GM23338 (cell line): Measurements from ENCODE around the gene CADPS2. TPM values are rescaled to one million over a fixed set of nuclear protein-coding genes. Genes with fewer than 3 reads are reported as not detected.

Experiments
- ATAC-seq: fragments of 200-7000 bp; cut with Tn5 transposase; 3 replicates; pipeline ENCODE4 v1.9.1; 2020
- DNase-seq: peaks from one replicate; pipeline ENCODE4 v3.0.0-alpha.2; 2015; ENCODE audit warnings: low spot score
- H2AFZ ChIP-seq: fragments of 200-600 bp; sonication (generic); 2 replicates; pipeline ENCODE4 v1.8.0; 2016; ENCODE audit warnings: antibody characterized with exemption, mild to moderate bottlenecking, moderate library complexity
- H3F3A ChIP-seq: fragments of 200-600 bp; sonication (generic); replicated peaks from 2 replicates; pipeline ENCODE4 v1.8.0; 2017; ENCODE audit warnings: antibody characterized with exemption, mixed run types, low read depth
- H3K27ac ChIP-seq: fragments of 200-600 bp; sonication (generic); 2 replicates; pipeline ENCODE4 v1.6.1; 2016; ENCODE audit warnings: low read depth
- H3K27me3 ChIP-seq: fragments of 200-600 bp; sonication (generic); 2 replicates; pipeline ENCODE4 v1.8.0; 2016; ENCODE audit warnings: mild to moderate bottlenecking, mixed run types, moderate library complexity; ENCODE audit not compliant: insufficient read depth
- H3K36me3 ChIP-seq: fragments of 200-600 bp; sonication (generic); 2 replicates; pipeline ENCODE4 v1.8.0; 2016; ENCODE audit warnings: mild to moderate bottlenecking; ENCODE audit not compliant: insufficient read depth
- H3K4me1 ChIP-seq: fragments of 200-600 bp; sonication (generic); 2 replicates; pipeline ENCODE4 v1.8.0; 2016; ENCODE audit warnings: mild to moderate bottlenecking, moderate library complexity; ENCODE audit not compliant: insufficient read depth
- H3K4me2 ChIP-seq: fragments of 200-600 bp; sonication (generic); 2 replicates; pipeline ENCODE4 v1.7.1; 2017; ENCODE audit warnings: mixed run types
- H3K4me3 ChIP-seq: fragments of 200-600 bp; sonication (generic); 2 replicates; pipeline ENCODE4 v1.6.1; 2016; ENCODE audit warnings: mixed run types
- H3K79me2 ChIP-seq: fragments of 200-600 bp; sonication (generic); replicated peaks from 2 replicates; pipeline ENCODE4 v1.8.0; 2017; ENCODE audit warnings: mild to moderate bottlenecking; ENCODE audit not compliant: insufficient read depth
- H3K9me2 ChIP-seq: fragments of 200-600 bp; sonication (generic); 2 replicates; pipeline ENCODE4 v1.8.0; 2017; ENCODE audit not compliant: insufficient read depth
- H4K20me1 ChIP-seq: fragments of 200-600 bp; sonication (generic); replicated peaks from 2 replicates; pipeline ENCODE4 v1.8.0; 2017; ENCODE audit warnings: mild to moderate bottlenecking; ENCODE audit not compliant: insufficient read depth
- H3K27ac Mint-ChIP-seq: 2 replicates; pipeline ENCODE4 v1.8.0; 2020; ENCODE audit warnings: inconsistent platforms, mild to moderate bottlenecking, moderate library complexity, mixed read lengths
- H3K27me3 Mint-ChIP-seq: 3 replicates; pipeline ENCODE4 v1.8.0; 2022; ENCODE audit warnings: low read depth, mild to moderate bottlenecking, moderate library complexity, mixed read lengths, inconsistent platforms; ENCODE audit not compliant: insufficient read depth, poor library complexity
- H3K36me3 Mint-ChIP-seq: 3 replicates; pipeline ENCODE4 v1.8.0; 2021; ENCODE audit warnings: low read depth, mild to moderate bottlenecking, inconsistent platforms, moderate library complexity, mixed read lengths
- H3K4me1 Mint-ChIP-seq: 3 replicates; pipeline ENCODE4 v1.8.0; 2020; ENCODE audit warnings: mild to moderate bottlenecking, inconsistent platforms, mixed read lengths
- H3K4me3 Mint-ChIP-seq: 3 replicates; pipeline ENCODE4 v1.8.0; 2021; ENCODE audit warnings: moderate library complexity, mild to moderate bottlenecking, inconsistent platforms, mixed read lengths
- H3K9me3 Mint-ChIP-seq: 3 replicates; pipeline ENCODE4 v1.8.0; 2020; ENCODE audit warnings: moderate library complexity, mild to moderate bottlenecking, inconsistent platforms, mixed read lengths
- CREB1 ChIP-seq: fragments of 250-450 bp; sonication (Bioruptor Pico); IDR thresholded peaks from 2 replicates; pipeline ENCODE4 v1.5.0; 2020; ENCODE audit warnings: low read depth, mild to moderate bottlenecking, moderate library complexity
- CTCF ChIP-seq, 2 experiments: fragments of 200-600 bp in 1 of 2; sonication (generic) in 1 of 2; conservative IDR thresholded peaks; 2 replicates each; pipeline versions ENCODE4 v1.5.1 to v1.6.1; 2016 to 2017; ENCODE audit warnings: antibody characterized with exemption in 2 of 2, low read depth in 2 of 2, mild to moderate bottlenecking in 2 of 2, moderate library complexity in 1 of 2
- EZH2phosphoT487 ChIP-seq: fragments of 200-600 bp; sonication (generic); IDR thresholded peaks from one replicate; pipeline ENCODE4 v1.8.1; 2018; ENCODE audit warnings: antibody characterized with exemption; ENCODE audit not compliant: unreplicated experiment
- JUNB ChIP-seq: IDR thresholded peaks from one replicate; pipeline ENCODE4 v1.6.1; 2016; ENCODE audit warnings: antibody characterized with exemption; ENCODE audit not compliant: unreplicated experiment
- NANOG ChIP-seq: IDR thresholded peaks from 2 replicates; pipeline ENCODE4 v1.6.1; 2016; ENCODE audit warnings: antibody characterized with exemption, borderline replicate concordance
- POLR2AphosphoS5 ChIP-seq: IDR thresholded peaks from 2 replicates; pipeline ENCODE4 v1.6.1; 2016; ENCODE audit warnings: antibody characterized with exemption, low read depth
- ZNF114 ChIP-seq: fragments of 250-450 bp; sonication (Bioruptor Pico); IDR thresholded peaks from 2 replicates; pipeline ENCODE4 v1.5.0; 2020; ENCODE audit warnings: mild to moderate bottlenecking, moderate library complexity
- polyA plus RNA-seq: library from polyadenylated mRNA; unstranded; fragments of >200 nt; fragmentation: Nextera tagmentation; extraction: Ambion mirVana; gene quantifications from 2 replicates; pipeline ENCODE4 v1.2.1, GENCODE V29; 2016
- total RNA-seq: library from RNA; depleted of rRNA; stranded (reverse); fragments of >200 nt; shearing (Covaris generic); gene quantifications from 2 replicates; pipeline ENCODE4 v1.2.3, GENCODE V29; 2014
- TF ChIP-seq, protein P1 (sequence below): IDR thresholded peaks from one replicate; pipeline ENCODE4 v1.6.1; 2018; ENCODE audit warnings: antibody characterized with exemption; ENCODE audit not compliant: unreplicated experiment
- TF ChIP-seq, protein P2 (sequence below): IDR thresholded peaks from 2 replicates; pipeline ENCODE4 v1.6.1; 2016; ENCODE audit warnings: antibody characterized with exemption
- TF ChIP-seq, protein P3 (sequence below): fragments of 250-450 bp; sonication (Bioruptor Pico); IDR thresholded peaks from 2 replicates; pipeline ENCODE4 v1.5.0; 2020; ENCODE audit warnings: mild to moderate bottlenecking, moderate library complexity

Gene CADPS2
- total and polyA plus RNA-seq, 2 experiments from 2014 or later: 16.3 to 36.9 TPM

DNA sequence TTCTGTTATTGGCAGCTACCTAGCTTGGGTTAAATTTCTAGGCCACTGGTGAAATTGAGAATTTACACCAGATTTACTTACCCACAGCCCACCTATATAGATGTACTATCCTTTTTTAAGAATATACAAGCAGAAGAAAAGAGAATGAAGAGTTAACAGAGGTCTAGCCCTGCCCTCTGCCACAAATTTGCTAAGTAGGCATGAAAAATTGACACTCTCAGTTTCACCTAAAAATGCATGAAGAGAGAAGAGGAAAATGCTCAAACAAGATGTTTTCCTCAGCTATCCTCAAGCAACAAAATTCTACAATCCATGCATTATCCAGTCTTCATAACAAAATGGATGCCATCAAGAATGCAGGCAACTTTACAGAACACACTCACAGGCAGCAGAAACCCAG, 158.9 kb downstream of the CADPS2 start:
- no peaks in the 10 kb centered on the region for H3K27me3 ChIP-seq
- no peak overlapping the region for H3K4me2 ChIP-seq
- H3K4me1 ChIP-seq: peaks cover 23% of the 10 kb centered on the region
- Mint-ChIP-seq H3K4me1 (peaks cover 13% of the 10 kb centered on the region), H3K4me3 (no peak overlapping the region), H3K9me3 (peaks cover 5% of the 10 kb centered on the region; the same call in 2 of the 3 replicates), H3K27me3 (no peaks in the 10 kb centered on the region), H3K36me3 (peaks cover 5% of the 10 kb centered on the region; the same call in 1 of the 3 replicates), H3K27ac (no peak overlapping the region)
- H4K20me1 ChIP-seq: no peaks in the 10 kb centered on the region
- ATAC-seq (no peak), DNase-seq (no peak)
- H2AFZ ChIP-seq: no peak overlapping the region
- H3K79me2 ChIP-seq: peaks cover 3% of the 10 kb centered on the region; the same call in 1 of the 2 replicates
- TF ChIP-seq, protein P1, sequence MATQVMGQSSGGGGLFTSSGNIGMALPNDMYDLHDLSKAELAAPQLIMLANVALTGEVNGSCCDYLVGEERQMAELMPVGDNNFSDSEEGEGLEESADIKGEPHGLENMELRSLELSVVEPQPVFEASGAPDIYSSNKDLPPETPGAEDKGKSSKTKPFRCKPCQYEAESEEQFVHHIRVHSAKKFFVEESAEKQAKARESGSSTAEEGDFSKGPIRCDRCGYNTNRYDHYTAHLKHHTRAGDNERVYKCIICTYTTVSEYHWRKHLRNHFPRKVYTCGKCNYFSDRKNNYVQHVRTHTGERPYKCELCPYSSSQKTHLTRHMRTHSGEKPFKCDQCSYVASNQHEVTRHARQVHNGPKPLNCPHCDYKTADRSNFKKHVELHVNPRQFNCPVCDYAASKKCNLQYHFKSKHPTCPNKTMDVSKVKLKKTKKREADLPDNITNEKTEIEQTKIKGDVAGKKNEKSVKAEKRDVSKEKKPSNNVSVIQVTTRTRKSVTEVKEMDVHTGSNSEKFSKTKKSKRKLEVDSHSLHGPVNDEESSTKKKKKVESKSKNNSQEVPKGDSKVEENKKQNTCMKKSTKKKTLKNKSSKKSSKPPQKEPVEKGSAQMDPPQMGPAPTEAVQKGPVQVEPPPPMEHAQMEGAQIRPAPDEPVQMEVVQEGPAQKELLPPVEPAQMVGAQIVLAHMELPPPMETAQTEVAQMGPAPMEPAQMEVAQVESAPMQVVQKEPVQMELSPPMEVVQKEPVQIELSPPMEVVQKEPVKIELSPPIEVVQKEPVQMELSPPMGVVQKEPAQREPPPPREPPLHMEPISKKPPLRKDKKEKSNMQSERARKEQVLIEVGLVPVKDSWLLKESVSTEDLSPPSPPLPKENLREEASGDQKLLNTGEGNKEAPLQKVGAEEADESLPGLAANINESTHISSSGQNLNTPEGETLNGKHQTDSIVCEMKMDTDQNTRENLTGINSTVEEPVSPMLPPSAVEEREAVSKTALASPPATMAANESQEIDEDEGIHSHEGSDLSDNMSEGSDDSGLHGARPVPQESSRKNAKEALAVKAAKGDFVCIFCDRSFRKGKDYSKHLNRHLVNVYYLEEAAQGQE: no peak
- TF ChIP-seq, protein P2, sequence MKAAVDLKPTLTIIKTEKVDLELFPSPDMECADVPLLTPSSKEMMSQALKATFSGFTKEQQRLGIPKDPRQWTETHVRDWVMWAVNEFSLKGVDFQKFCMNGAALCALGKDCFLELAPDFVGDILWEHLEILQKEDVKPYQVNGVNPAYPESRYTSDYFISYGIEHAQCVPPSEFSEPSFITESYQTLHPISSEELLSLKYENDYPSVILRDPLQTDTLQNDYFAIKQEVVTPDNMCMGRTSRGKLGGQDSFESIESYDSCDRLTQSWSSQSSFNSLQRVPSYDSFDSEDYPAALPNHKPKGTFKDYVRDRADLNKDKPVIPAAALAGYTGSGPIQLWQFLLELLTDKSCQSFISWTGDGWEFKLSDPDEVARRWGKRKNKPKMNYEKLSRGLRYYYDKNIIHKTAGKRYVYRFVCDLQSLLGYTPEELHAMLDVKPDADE: no peak
- no peak for TF ChIP-seq CREB1 (CRISPR knock-in tag)
- TF ChIP-seq EZH2phosphoT487: no peak
- no peak for TF ChIP-seq ZNF114 (CRISPR knock-in tag)
- no peak for TF ChIP-seq CTCF (conservative IDR thresholded peaks at IDR 0.05; ENCODE audit: low read depth in 2 of 2)
- no peak for TF ChIP-seq NANOG
- TF ChIP-seq JUNB: no peak
- TF ChIP-seq, protein P3, sequence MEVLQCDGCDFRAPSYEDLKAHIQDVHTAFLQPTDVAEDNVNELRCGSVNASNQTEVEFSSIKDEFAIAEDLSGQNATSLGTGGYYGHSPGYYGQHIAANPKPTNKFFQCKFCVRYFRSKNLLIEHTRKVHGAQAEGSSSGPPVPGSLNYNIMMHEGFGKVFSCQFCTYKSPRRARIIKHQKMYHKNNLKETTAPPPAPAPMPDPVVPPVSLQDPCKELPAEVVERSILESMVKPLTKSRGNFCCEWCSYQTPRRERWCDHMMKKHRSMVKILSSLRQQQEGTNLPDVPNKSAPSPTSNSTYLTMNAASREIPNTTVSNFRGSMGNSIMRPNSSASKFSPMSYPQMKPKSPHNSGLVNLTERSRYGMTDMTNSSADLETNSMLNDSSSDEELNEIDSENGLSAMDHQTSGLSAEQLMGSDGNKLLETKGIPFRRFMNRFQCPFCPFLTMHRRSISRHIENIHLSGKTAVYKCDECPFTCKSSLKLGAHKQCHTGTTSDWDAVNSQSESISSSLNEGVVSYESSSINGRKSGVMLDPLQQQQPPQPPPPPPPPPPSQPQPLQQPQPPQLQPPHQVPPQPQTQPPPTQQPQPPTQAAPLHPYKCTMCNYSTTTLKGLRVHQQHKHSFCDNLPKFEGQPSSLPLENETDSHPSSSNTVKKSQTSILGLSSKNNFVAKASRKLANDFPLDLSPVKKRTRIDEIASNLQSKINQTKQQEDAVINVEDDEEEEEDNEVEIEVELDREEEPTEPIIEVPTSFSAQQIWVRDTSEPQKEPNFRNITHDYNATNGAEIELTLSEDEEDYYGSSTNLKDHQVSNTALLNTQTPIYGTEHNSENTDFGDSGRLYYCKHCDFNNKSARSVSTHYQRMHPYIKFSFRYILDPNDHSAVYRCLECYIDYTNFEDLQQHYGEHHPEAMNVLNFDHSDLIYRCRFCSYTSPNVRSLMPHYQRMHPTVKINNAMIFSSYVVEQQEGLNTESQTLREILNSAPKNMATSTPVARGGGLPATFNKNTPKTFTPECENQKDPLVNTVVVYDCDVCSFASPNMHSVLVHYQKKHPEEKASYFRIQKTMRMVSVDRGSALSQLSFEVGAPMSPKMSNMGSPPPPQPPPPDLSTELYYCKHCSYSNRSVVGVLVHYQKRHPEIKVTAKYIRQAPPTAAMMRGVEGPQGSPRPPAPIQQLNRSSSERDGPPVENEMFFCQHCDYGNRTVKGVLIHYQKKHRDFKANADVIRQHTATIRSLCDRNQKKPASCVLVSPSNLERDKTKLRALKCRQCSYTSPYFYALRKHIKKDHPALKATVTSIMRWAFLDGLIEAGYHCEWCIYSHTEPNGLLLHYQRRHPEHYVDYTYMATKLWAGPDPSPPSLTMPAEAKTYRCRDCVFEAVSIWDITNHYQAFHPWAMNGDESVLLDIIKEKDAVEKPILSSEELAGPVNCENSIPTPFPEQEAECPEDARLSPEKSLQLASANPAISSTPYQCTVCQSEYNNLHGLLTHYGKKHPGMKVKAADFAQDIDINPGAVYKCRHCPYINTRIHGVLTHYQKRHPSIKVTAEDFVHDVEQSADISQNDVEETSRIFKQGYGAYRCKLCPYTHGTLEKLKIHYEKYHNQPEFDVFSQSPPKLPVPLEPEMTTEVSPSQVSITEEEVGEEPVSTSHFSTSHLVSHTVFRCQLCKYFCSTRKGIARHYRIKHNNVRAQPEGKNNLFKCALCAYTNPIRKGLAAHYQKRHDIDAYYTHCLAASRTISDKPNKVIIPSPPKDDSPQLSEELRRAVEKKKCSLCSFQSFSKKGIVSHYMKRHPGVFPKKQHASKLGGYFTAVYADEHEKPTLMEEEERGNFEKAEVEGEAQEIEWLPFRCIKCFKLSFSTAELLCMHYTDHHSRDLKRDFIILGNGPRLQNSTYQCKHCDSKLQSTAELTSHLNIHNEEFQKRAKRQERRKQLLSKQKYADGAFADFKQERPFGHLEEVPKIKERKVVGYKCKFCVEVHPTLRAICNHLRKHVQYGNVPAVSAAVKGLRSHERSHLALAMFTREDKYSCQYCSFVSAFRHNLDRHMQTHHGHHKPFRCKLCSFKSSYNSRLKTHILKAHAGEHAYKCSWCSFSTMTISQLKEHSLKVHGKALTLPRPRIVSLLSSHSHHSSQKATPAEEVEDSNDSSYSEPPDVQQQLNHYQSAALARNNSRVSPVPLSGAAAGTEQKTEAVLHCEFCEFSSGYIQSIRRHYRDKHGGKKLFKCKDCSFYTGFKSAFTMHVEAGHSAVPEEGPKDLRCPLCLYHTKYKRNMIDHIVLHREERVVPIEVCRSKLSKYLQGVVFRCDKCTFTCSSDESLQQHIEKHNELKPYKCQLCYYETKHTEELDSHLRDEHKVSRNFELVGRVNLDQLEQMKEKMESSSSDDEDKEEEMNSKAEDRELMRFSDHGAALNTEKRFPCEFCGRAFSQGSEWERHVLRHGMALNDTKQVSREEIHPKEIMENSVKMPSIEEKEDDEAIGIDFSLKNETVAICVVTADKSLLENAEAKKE (CRISPR knock-in tag): no peak
- TF ChIP-seq POLR2AphosphoS5: no peak
- no peaks in the 10 kb centered on the region for H3K9me2 ChIP-seq
- H3F3A ChIP-seq: no peaks in the 10 kb centered on the region
- H3K4me3 ChIP-seq: no peak overlapping the region
- H3K27ac ChIP-seq: peak overlapping the region; percentile 5; the same call in 1 of the 2 replicates
- no peaks in the 10 kb centered on the region for H3K36me3 ChIP-seq
